Measurements from ENCODE around the gene NFATC3.

DNA sequence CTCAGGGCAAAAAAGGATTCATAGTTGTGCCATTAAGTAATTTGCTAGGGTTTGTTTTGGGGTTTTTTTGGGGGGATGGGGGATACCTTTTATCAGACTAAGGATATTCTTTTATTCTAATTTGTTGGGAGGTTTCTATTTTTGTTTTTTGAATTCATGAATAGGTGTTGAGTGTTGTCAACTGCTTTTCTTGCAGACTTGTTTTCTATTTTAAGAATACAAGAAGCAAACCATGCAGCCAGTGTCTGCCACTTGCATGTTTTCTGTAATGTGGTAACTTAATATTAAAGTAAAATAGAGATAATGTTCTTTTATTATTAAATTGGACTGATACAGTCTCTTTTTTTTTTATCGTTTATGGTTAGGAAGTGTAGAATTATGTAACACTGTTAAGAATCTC is 49.5 kb downstream of the NFATC3 start:
- TF ChIP-seq, protein P1, sequence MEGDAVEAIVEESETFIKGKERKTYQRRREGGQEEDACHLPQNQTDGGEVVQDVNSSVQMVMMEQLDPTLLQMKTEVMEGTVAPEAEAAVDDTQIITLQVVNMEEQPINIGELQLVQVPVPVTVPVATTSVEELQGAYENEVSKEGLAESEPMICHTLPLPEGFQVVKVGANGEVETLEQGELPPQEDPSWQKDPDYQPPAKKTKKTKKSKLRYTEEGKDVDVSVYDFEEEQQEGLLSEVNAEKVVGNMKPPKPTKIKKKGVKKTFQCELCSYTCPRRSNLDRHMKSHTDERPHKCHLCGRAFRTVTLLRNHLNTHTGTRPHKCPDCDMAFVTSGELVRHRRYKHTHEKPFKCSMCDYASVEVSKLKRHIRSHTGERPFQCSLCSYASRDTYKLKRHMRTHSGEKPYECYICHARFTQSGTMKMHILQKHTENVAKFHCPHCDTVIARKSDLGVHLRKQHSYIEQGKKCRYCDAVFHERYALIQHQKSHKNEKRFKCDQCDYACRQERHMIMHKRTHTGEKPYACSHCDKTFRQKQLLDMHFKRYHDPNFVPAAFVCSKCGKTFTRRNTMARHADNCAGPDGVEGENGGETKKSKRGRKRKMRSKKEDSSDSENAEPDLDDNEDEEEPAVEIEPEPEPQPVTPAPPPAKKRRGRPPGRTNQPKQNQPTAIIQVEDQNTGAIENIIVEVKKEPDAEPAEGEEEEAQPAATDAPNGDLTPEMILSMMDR (IDR thresholded peaks at IDR 0.05) = no peak
- TF ChIP-seq POLR2A (IDR thresholded peaks at IDR 0.05) = no peak
